MM.1S (cell line): ENCODE data around the gene KCND2.
A peak's percentile ranks its signal among the peaks of the same experiment; 100 is the strongest.

ENCODE experiments used
- DNase-seq: peaks from one replicate; pipeline ENCODE4 v3.0.0-alpha.2; 2015
- H2AFZ ChIP-seq: fragments of 300-600 bp; sonication (generic); 2 replicates; pipeline ENCODE4 v1.6.0; 2016; ENCODE audit warnings: antibody characterized with exemption, low read length
- H3F3A ChIP-seq: fragments of 300-600 bp; sonication (generic); 2 replicates; pipeline ENCODE4 v1.6.1; 2016; ENCODE audit warnings: mild to moderate bottlenecking, antibody characterized with exemption, low read length, moderate library complexity, mixed read lengths; ENCODE audit not compliant: insufficient read depth
- H3K27ac ChIP-seq: fragments of 300-600 bp; sonication (generic); 2 replicates; pipeline ENCODE4 v1.5.1; 2016; ENCODE audit warnings: mild to moderate bottlenecking, low read length
- H3K27me3 ChIP-seq: fragments of 300-600 bp; sonication (generic); replicated peaks from 2 replicates; pipeline ENCODE4 v1.6.0; 2016; ENCODE audit warnings: low read length; ENCODE audit not compliant: insufficient read depth
- H3K36me3 ChIP-seq: fragments of 300-600 bp; sonication (generic); replicated peaks from 2 replicates; pipeline ENCODE4 v1.6.1; 2016; ENCODE audit warnings: mild to moderate bottlenecking, low read length, mixed read lengths; ENCODE audit not compliant: insufficient read depth
- H3K4me1 ChIP-seq: fragments of 300-600 bp; sonication (generic); 2 replicates; pipeline ENCODE4 v1.6.1; 2016; ENCODE audit warnings: low read length, mixed read lengths
- H3K4me2 ChIP-seq: fragments of 300-600 bp; sonication (generic); 2 replicates; pipeline ENCODE4 v1.6.0; 2016; ENCODE audit warnings: low read depth, low read length
- H3K4me3 ChIP-seq: fragments of 300-600 bp; sonication (generic); 2 replicates; pipeline ENCODE4 v1.5.1; 2016; ENCODE audit warnings: low read length, mixed read lengths
- H3K79me2 ChIP-seq: fragments of 300-600 bp; sonication (generic); 2 replicates; pipeline ENCODE4 v1.6.1; 2016; ENCODE audit warnings: mixed run types, low read length, mixed read lengths
- H3K9ac ChIP-seq: fragments of 300-600 bp; sonication (generic); 2 replicates; pipeline ENCODE4 v1.6.1; 2016; ENCODE audit warnings: low read length, mixed read lengths
- H3K9me2 ChIP-seq: fragments of 300-600 bp; sonication (generic); replicated peaks from 2 replicates; pipeline ENCODE4 v1.6.1; 2016; ENCODE audit warnings: mild to moderate bottlenecking, low read length, mixed read lengths; ENCODE audit not compliant: insufficient read depth
- H3K9me3 ChIP-seq: fragments of 300-600 bp; sonication (generic); replicated peaks from 2 replicates; pipeline ENCODE4 v1.6.1; 2016; ENCODE audit warnings: mild to moderate bottlenecking, low read length, mixed read lengths; ENCODE audit not compliant: insufficient read depth
- H4K20me1 ChIP-seq: fragments of 300-600 bp; sonication (generic); 2 replicates; pipeline ENCODE4 v1.6.1; 2016; ENCODE audit warnings: mild to moderate bottlenecking, low read length, moderate library complexity, mixed read lengths; ENCODE audit not compliant: insufficient read depth
- CTCF ChIP-seq: fragments of 300-600 bp; sonication (generic); IDR thresholded peaks from 2 replicates; pipeline ENCODE4 v1.5.1; 2016; ENCODE audit warnings: antibody characterized with exemption, low read length, mixed read lengths
- EZH2 ChIP-seq: fragments of 300-600 bp; sonication (generic); optimal IDR thresholded peaks from 2 replicates; pipeline ENCODE3; 2017; ENCODE audit warnings: low read depth, mild to moderate bottlenecking, antibody characterized with exemption, low read length, mixed read lengths
- EZH2phosphoT487 ChIP-seq: fragments of 300-600 bp; sonication (generic); IDR thresholded peaks from 2 replicates; pipeline ENCODE4 v1.6.1; 2018; ENCODE audit warnings: antibody characterized with exemption, low read length

KCND2 gene

GRCh38 chr7:120793213-120793936 is 520.4 kb downstream of the KCND2 start:
- no peaks in the 10 kb centered on the region for H4K20me1 ChIP-seq
- H3K36me3 ChIP-seq: no peaks in the 10 kb centered on the region
- DNase-seq: no peak
- H3K4me3 ChIP-seq: no peak overlapping the region
- no peaks in the 10 kb centered on the region for H3F3A ChIP-seq
- no peak overlapping the region for H3K4me2 ChIP-seq
- no peak overlapping the region for H2AFZ ChIP-seq
- H3K27ac ChIP-seq: no peak overlapping the region
- H3K4me1 ChIP-seq: peaks cover 4% of the 10 kb centered on the region; the same call in 1 of the 2 replicates
- H3K9me2 ChIP-seq: no peaks in the 10 kb centered on the region
- H3K27me3 ChIP-seq: no peaks in the 10 kb centered on the region
- H3K9ac ChIP-seq: no peak overlapping the region
- TF ChIP-seq CTCF: no peak
- TF ChIP-seq EZH2: no peak
- TF ChIP-seq EZH2phosphoT487: no peak
- H3K79me2 ChIP-seq: no peaks in the 10 kb centered on the region
- no peaks in the 10 kb centered on the region for H3K9me3 ChIP-seq

- H2AFZ ChIP-seq: no peak overlapping the region
- no peaks in the 10 kb centered on the region for H3K36me3 ChIP-seq
- H3K27ac ChIP-seq: no peak overlapping the region
- H3K27me3 ChIP-seq: no peaks in the 10 kb centered on the region
- no peaks in the 10 kb centered on the region for H3K9me3 ChIP-seq
- H3K4me1 ChIP-seq: peaks cover 4% of the 10 kb centered on the region; the same call in 1 of the 2 replicates
- peak; percentile 18 for DNase-seq
- no peaks in the 10 kb centered on the region for H3K79me2 ChIP-seq
- no peak overlapping the region for H3K4me3 ChIP-seq
- no peaks in the 10 kb centered on the region for H3K9me2 ChIP-seq
- H3K9ac ChIP-seq: no peak overlapping the region
- no peak overlapping the region for H3K4me2 ChIP-seq
- TF ChIP-seq CTCF (no peak), EZH2phosphoT487 (no peak), EZH2 (no peak)
- no peaks in the 10 kb centered on the region for H4K20me1 ChIP-seq
- no peaks in the 10 kb centered on the region for H3F3A ChIP-seq
Observed at GRCh38 chr7:120794106-120794729, 521.2 kb downstream of the KCND2 start.

GRCh38 chr7:120797026-120797645 is 524.2 kb downstream of the KCND2 start:
- DNase-seq: no peak
- Histone ChIP-seq H3K27me3 (no peaks in the 10 kb centered on the region), H3K9ac (no peak overlapping the region), H4K20me1 (no peaks in the 10 kb centered on the region), H3K36me3 (no peaks in the 10 kb centered on the region), H3K27ac (no peak overlapping the region), H3K4me1 (peaks cover 4% of the 10 kb centered on the region; the same call in 1 of the 2 replicates), H3K4me2 (no peak overlapping the region), H3K9me2 (no peaks in the 10 kb centered on the region), H3K9me3 (no peaks in the 10 kb centered on the region), H2AFZ (no peak overlapping the region), H3F3A (no peaks in the 10 kb centered on the region), H3K4me3 (no peak overlapping the region), H3K79me2 (no peaks in the 10 kb centered on the region)
- TF ChIP-seq EZH2: no peak
- no peak for TF ChIP-seq EZH2phosphoT487
- TF ChIP-seq CTCF: no peak
